Measurements from ENCODE around the gene SLC39A11. TPM values are rescaled to one million over a fixed set of nuclear protein-coding genes. Genes with fewer than 3 reads are reported as not detected.

SLC39A11 gene
- total RNA-seq, 1 experiment from 2014 or later, result 15.2 TPM

DNA sequence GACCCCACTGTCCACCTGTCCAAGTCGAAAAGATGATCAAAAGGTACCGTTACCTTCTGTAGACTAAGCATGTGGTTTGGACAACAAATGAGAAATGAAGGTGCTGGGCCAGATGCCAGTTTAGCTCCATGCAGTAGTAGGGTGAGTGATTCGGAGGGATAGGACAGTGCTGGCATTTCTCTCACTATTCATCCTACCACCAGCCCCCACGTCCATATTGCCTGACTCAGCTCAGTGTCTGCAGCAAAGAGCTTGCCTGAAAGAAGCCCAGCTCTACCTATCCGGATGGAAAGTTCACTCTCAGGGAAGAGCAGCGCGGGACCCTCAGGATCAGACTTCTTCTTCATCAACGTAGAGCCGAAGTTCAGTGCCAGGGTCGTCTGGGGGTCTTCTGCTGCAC, 145.0 kb downstream of the SLC39A11 start:
- H3K9ac ChIP-seq (ENCODE audit: extremely low read depth, insufficient read length, low read length), result no peak overlapping the region
- no peak overlapping the region for H2BK12ac ChIP-seq (ENCODE audit: insufficient read length, low read depth, low read length)
- H3K27ac Mint-ChIP-seq, result no peak overlapping the region; a peak in 1 of 7 replicates
- no peaks in the 10 kb centered on the region for H4K20me1 ChIP-seq (ENCODE audit: control insufficient read depth, insufficient read depth, insufficient read length)
- TF ChIP-seq, protein P1, sequence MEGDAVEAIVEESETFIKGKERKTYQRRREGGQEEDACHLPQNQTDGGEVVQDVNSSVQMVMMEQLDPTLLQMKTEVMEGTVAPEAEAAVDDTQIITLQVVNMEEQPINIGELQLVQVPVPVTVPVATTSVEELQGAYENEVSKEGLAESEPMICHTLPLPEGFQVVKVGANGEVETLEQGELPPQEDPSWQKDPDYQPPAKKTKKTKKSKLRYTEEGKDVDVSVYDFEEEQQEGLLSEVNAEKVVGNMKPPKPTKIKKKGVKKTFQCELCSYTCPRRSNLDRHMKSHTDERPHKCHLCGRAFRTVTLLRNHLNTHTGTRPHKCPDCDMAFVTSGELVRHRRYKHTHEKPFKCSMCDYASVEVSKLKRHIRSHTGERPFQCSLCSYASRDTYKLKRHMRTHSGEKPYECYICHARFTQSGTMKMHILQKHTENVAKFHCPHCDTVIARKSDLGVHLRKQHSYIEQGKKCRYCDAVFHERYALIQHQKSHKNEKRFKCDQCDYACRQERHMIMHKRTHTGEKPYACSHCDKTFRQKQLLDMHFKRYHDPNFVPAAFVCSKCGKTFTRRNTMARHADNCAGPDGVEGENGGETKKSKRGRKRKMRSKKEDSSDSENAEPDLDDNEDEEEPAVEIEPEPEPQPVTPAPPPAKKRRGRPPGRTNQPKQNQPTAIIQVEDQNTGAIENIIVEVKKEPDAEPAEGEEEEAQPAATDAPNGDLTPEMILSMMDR (conservative IDR thresholded peaks at IDR 0.05), result no peak
- no peak overlapping the region for H3K4me2 ChIP-seq (ENCODE audit: insufficient read depth, insufficient read length, low read length)
- H3K27me3 Mint-ChIP-seq (ENCODE audit: low read depth), result no peaks in the 10 kb centered on the region
- H3K4me1 ChIP-seq (ENCODE audit: insufficient read depth, low read length), result no peaks in the 10 kb centered on the region; the same call in 1 of the 2 replicates
- peaks cover 13 to 18% of the 10 kb centered on the region in 2 experiments for H3K4me1 Mint-ChIP-seq
- peaks cover 0 to 2% (median 0%) of the 10 kb centered on the region in 3 experiments; a peak in 2 of 7 replicates for H3K36me3 Mint-ChIP-seq (ENCODE audit: insufficient read depth in 1 of 3, low read depth in 3 of 3)
- H2AFZ ChIP-seq (ENCODE audit: low read length), result no peak overlapping the region
- H3K79me2 ChIP-seq (ENCODE audit: insufficient read depth, low read length), result no peaks in the 10 kb centered on the region
- whole genome bisulfite sequencing (ENCODE audit: extremely low coverage, insufficient read length, low lambda C conversion rate), result no CpG with 5 or more reads among the region's 10 CpGs
- no peak overlapping the region for H4K91ac ChIP-seq (ENCODE audit: insufficient read length, low read depth, low read length)
- H3K23me2 ChIP-seq (ENCODE audit: insufficient read length, low read depth, low read length, poor library complexity, severe bottlenecking), result no peaks in the 10 kb centered on the region
- no peak overlapping the region for H3K56ac ChIP-seq (ENCODE audit: insufficient read length, low read depth, low read length)
- no peak overlapping the region for H3T11ph ChIP-seq (ENCODE audit: low read length)
- H2BK20ac ChIP-seq (ENCODE audit: low read depth, low read length, poor library complexity, severe bottlenecking), result no peak overlapping the region
- H2BK5ac ChIP-seq (ENCODE audit: insufficient read length, low read length), result no peak overlapping the region
- no peaks in the 10 kb centered on the region for H3K79me1 ChIP-seq (ENCODE audit: insufficient read depth, low read depth, low read length, poor library complexity, severe bottlenecking)
- H3K4ac ChIP-seq (ENCODE audit: low read depth, low read length), result no peak overlapping the region
- no peak overlapping the region for H2BK15ac ChIP-seq (ENCODE audit: low read depth, low read length)
- H3K27ac ChIP-seq (ENCODE audit: insufficient read length, low read depth, low read length), result no peak overlapping the region
- H2BK120ac ChIP-seq (ENCODE audit: low read depth, low read length, poor library complexity, severe bottlenecking), result no peak overlapping the region
- no peak overlapping the region for H2AK5ac ChIP-seq (ENCODE audit: insufficient read length, low read length)
- no peak overlapping the region for H3K14ac ChIP-seq (ENCODE audit: insufficient read depth, low read length)
- H3K23ac ChIP-seq (ENCODE audit: insufficient read length, low read depth, low read length), result no peak overlapping the region
- H3K9me3 ChIP-seq (ENCODE audit: control insufficient read depth, low read depth, low read length), result no peaks in the 10 kb centered on the region
- H3K9me3 Mint-ChIP-seq, result no peaks in the 10 kb centered on the region; a peak in 2 of 5 replicates
- H3K27me3 ChIP-seq (ENCODE audit: insufficient read depth, low read length), result no peaks in the 10 kb centered on the region
- DNase-seq, result no peak
- no peak overlapping the region for H3K18ac ChIP-seq (ENCODE audit: insufficient read length, low read depth, low read length)
- H3K4me3 Mint-ChIP-seq, result no peak overlapping the region
- no peak overlapping the region for H4K5ac ChIP-seq (ENCODE audit: insufficient read length, low read depth, low read length)
- H4K8ac ChIP-seq (replicated peaks; ENCODE audit: insufficient read length, low read depth, low read length), result no peak overlapping the region
